Lower lobe of right lung (tissue), 2 donors: ENCODE data around the gene PCDHGA7. TPM values are rescaled to one million over a fixed set of nuclear protein-coding genes. Genes with fewer than 3 reads are reported as not detected.

Source experiments
- ATAC-seq, 2 donors: fragments of 200-7000 bp; cut with Tn5 transposase; one replicate each; pipeline ENCODE4 v1.9.1; 2020 to 2022; ENCODE audit warnings: mild to moderate bottlenecking in 2 of 2, moderate library complexity in 2 of 2
- DNase-seq: peaks from one replicate; pipeline ENCODE4 v3.0.0-alpha.2; 2020
- H3K27ac ChIP-seq: fragments of 200-600 bp; one replicate; pipeline ENCODE4 v1.8.0; 2022
- H3K27me3 ChIP-seq: fragments of 200-600 bp; one replicate; pipeline ENCODE4 v1.8.0; 2022; ENCODE audit warnings: low read depth
- H3K36me3 ChIP-seq: fragments of 200-600 bp; one replicate; pipeline ENCODE4 v1.8.0; 2022; ENCODE audit warnings: mild to moderate bottlenecking
- H3K4me1 ChIP-seq: fragments of 200-600 bp; one replicate; pipeline ENCODE4 v1.8.0; 2022
- H3K4me3 ChIP-seq: fragments of 200-600 bp; one replicate; pipeline ENCODE4 v1.8.0; 2022; ENCODE audit warnings: mild to moderate bottlenecking
- H3K9me3 ChIP-seq: fragments of 200-600 bp; one replicate; pipeline ENCODE4 v1.8.0; 2022
- CTCF ChIP-seq: fragments of 200-600 bp; IDR thresholded peaks from one replicate; pipeline ENCODE4 v1.8.0; 2022; ENCODE audit warnings: antibody characterized with exemption, mild to moderate bottlenecking
- intact Hi-C: fragments of 100-400 bp; cut with DNase I; formaldehyde crosslinking; loops from one replicate; pipeline ENCODE4 v1.11.0; 2022
- total RNA-seq: library from RNA; stranded (reverse); fragmentation: NEBNext Ultra II Directional; extraction: Animal tissue kit (Norgen Biotek cat#: 25700); gene quantifications from one replicate; pipeline ENCODE4 v1.2.1, GENCODE V29; 2021
- donor health status: DM: no; HTN: yes; CAD: no; lungs with severe emphysema.

The PCDHGA7 gene
- total RNA-seq, 1 donor from 2014 or later, result 1.9 TPM

- no peak for TF ChIP-seq CTCF
- no peaks in the 10 kb centered on the region for H3K36me3 ChIP-seq
- H3K27ac ChIP-seq, result no peak overlapping the region
- no peak overlapping the region for H3K4me3 ChIP-seq
- ATAC-seq (no peak), DNase-seq (no peak)
- peaks cover 49% of the 10 kb centered on the region for H3K27me3 ChIP-seq
- H3K4me1 ChIP-seq, result no peaks in the 10 kb centered on the region
- peaks cover 80% of the 10 kb centered on the region for H3K9me3 ChIP-seq
- intact Hi-C loops, result no loop called here
These were observed 19.8 kb upstream of the PCDHGA7 start for GRCh38 chr5:141362719-141363118.

GRCh38 chr5:141363952-141364660 is 18.4 kb upstream of the PCDHGA7 start, which contains the start of gene PCDHGA5:
TSS of gene PCDHGA5 (plus strand) at chr5:141364162. CDS start at chr5:141364331, 169 bp downstream.
- no peak for TF ChIP-seq CTCF
- peaks cover 49% of the 10 kb centered on the region for H3K27me3 ChIP-seq
- no peak within 1 kb of the TSS for H3K27ac ChIP-seq
- peak within 1 kb of the TSS; percentile 28 for H3K4me3 ChIP-seq
- DNase-seq (no peak), ATAC-seq (no peak)
- intact Hi-C loops, result no loop called here
- no peaks in the 10 kb centered on the region for H3K4me1 ChIP-seq
- H3K9me3 ChIP-seq, result peaks cover 79% of the 10 kb centered on the region
- H3K36me3 ChIP-seq, result no peaks in the 10 kb centered on the region

GRCh38 chr5:141366016-141366896 is 16.3 kb upstream of the PCDHGA7 start:
- TF ChIP-seq CTCF, result no peak
- Histone ChIP-seq H3K27ac (no peak overlapping the region), H3K36me3 (no peaks in the 10 kb centered on the region), H3K4me3 (no peak overlapping the region), H3K4me1 (no peaks in the 10 kb centered on the region), H3K9me3 (peaks cover 80% of the 10 kb centered on the region), H3K27me3 (peaks cover 47% of the 10 kb centered on the region)
- no peak for ATAC-seq
- DNase-seq, result no peak
- intact Hi-C loops, result no loop called here

- TF ChIP-seq CTCF, result no peak
- Histone ChIP-seq H3K27me3 (peaks cover 40% of the 10 kb centered on the region), H3K27ac (no peak within 1 kb of the TSS), H3K4me3 (peak within 1 kb of the TSS; percentile 34), H3K36me3 (no peaks in the 10 kb centered on the region), H3K9me3 (peaks cover 84% of the 10 kb centered on the region), H3K4me1 (no peaks in the 10 kb centered on the region)
- ATAC-seq, result peak; percentile 59 to 68
- intact Hi-C loops, result no loop called here
- no peak for DNase-seq
These were observed 12.3 kb upstream of the PCDHGA7 start, which contains the start of gene PCDHGB3 for GRCh38 chr5:141369994-141370848. TSS of gene PCDHGB3 (plus strand) at chr5:141370242. CDS start at chr5:141370395, 153 bp downstream.
